ENCODE results near the gene SULF2.

Gene SULF2

DNA sequence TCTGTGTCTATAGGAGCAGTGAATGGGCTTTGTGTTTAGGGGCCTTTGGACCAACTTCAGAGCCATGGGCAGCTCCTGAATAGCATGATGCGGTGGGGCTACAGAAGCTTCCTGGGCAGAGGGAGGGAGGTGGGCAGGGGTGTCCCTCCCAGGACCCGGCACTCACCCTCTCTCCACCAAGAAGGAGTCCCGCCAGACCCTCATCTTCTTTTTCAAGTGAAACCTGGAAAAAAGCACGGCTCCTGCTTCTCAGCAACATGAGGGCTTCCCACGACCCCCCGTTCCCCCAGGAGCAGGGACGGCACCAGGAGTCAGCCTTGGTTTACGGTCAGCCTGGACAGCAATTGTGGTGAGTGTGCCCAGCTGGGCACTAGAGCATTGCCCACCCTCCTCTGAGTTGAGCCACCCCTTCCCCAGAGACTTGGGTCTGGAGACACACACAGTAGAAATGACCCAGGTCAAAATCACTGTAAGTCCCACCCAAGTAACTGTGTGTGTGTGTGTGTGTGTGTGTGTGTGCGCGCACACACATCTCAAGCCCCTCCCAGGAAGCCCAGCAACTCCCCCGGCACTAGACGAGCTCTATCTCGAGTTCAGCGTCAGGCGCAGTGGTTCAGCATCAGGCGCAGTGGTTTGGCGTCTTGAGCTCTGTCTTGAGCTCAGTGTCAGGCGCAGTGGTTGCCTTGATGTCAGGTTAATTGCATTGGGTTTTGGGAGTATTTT, 108.2 kb downstream of the SULF2 start:
- TF ChIP-seq GATA2 (IDR thresholded peaks at IDR 0.05; ENCODE audit: low read depth, low read length) (no peak), GATA3 (IDR thresholded peaks at IDR 0.05; ENCODE audit: low read depth, low read length) (no peak)

DNA sequence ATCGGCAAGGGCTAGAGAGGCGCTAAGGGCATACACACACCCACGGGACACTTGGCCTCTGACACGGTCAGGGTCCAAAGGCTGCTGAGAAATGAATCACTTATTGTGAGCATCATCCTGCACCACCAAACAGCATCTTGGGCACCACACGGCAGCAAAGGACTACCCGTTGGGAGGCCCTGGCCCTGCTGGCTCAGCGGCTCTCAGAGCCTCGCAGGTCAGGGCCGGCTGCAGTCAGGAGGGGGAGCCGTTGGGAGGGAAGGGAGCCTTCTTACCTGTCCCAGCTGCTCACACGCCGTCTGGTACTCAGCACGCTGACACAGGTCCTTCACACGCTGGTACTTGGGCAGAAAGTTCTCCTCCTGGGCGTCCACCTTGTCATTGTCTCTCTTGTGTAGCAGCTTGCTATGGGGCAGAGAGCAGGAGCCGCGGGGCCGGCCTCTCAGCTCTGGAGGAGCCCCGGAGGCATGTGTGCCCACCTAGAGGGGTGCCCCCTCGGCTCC, 109.0 kb downstream of the SULF2 start:
- TF ChIP-seq GATA2 (IDR thresholded peaks at IDR 0.05; ENCODE audit: low read depth, low read length) (no peak), GATA3 (IDR thresholded peaks at IDR 0.05; ENCODE audit: low read depth, low read length) (no peak)

DNA sequence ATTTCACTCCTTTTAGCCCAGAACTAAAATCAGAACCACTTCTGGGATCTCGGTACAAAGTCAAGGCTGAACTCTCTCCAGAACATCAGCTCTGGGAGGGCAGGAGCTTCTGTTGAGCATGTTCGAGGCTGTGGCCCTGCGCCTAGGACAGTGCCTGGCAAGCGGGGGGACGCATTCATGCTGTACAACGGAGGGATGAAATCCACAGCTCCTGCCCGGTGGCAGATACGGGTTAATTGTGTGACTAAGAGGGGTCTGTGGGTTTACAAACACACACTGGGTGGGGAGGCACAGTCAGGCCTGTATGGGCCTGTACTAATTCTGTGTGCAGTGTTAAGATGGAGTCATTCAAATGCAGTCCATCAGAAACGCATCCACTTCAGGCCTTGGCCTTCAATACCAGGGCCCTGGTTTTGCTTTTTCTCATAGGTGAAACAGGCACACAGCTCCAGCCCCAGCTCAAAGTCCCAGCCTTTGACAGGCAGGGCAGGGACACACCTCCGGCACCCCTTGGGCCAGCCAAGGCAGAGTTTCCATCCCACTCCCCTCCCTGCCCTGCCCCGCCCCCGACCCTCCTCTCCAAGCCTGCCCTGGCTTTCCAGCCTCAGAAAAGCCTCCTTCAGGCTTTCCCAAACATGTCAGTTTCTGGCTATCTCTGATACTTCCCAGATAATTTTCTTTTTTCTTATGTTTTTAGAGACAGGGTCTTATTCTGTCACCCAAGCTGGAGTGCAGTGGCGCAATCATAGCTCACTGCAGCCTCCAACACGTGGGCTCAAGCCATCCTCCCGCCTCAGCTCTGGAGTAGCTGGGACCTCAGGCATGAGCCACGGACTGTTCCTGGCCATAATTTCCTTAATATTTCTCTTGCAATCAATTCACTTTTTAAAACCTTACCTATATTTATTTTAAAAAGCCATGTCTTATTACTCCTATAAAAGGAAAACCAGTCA, 109.8 kb downstream of the SULF2 start:
- TF ChIP-seq GATA2 (IDR thresholded peaks at IDR 0.05; ENCODE audit: low read depth, low read length) (no peak), GATA3 (IDR thresholded peaks at IDR 0.05; ENCODE audit: low read depth, low read length) (no peak)

DNA sequence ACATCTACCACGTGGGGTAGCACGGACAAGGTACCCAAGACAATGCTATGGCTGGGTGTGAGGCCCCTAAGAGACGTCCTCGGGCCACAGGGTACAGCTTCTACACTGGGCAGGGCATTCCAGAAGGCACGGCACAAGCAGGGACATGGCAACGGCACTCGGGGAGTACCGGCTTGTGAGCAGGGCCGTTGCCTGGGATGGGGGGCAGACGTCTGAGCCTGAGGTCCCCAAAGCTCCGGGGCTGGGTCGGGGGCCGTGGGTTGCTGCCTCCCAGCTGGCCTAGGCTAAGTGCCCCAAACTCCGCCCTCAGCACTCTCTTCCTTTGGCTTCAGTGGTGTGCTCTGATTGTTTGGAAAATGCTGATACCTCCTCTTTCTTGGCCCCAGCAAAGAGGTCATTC, 110.6 kb downstream of the SULF2 start:
- TF ChIP-seq GATA2 (IDR thresholded peaks at IDR 0.05; ENCODE audit: low read depth, low read length): no peak
- no peak for TF ChIP-seq GATA3 (IDR thresholded peaks at IDR 0.05; ENCODE audit: low read depth, low read length)

DNA sequence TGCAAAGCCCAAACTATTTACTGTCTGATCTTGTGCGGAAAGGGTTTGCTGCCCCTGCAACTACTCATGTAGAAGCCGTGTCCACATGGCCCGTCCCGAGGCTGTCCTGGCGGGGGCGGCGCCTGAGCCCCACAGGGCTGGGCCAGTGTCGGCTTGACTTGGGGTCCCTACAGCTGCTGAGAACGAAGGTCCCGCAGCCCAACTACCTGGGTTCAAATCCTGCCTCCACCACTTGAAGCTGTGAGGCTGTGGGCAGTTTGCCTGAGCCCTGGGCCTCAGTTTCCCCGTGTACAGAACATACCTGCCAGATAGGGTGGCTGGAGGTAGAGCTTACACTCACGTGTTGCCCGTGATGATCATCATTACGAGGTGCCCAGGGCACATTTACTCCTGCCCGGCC, 111.1 kb downstream of the SULF2 start:
- no peak for TF ChIP-seq GATA2 (IDR thresholded peaks at IDR 0.05; ENCODE audit: low read depth, low read length)

DNA sequence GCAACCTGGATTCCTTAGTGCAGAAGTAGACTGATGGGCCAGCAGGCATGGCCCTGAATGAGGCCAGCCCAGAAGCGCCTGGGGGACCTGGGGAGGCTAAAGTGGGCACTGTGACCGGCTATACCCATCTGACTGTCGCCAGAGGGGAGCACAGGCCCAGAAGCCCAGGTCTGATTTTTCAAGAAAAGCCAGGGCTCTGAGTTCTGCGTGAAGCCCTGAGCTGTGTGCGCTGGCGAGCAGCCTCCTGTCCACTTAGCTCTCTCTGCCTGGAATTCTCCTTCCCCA, 111.7 kb downstream of the SULF2 start:
- TF ChIP-seq GATA2 (IDR thresholded peaks at IDR 0.05; ENCODE audit: low read depth, low read length): no peak
- no peak for TF ChIP-seq GATA3 (IDR thresholded peaks at IDR 0.05; ENCODE audit: low read depth, low read length)

DNA sequence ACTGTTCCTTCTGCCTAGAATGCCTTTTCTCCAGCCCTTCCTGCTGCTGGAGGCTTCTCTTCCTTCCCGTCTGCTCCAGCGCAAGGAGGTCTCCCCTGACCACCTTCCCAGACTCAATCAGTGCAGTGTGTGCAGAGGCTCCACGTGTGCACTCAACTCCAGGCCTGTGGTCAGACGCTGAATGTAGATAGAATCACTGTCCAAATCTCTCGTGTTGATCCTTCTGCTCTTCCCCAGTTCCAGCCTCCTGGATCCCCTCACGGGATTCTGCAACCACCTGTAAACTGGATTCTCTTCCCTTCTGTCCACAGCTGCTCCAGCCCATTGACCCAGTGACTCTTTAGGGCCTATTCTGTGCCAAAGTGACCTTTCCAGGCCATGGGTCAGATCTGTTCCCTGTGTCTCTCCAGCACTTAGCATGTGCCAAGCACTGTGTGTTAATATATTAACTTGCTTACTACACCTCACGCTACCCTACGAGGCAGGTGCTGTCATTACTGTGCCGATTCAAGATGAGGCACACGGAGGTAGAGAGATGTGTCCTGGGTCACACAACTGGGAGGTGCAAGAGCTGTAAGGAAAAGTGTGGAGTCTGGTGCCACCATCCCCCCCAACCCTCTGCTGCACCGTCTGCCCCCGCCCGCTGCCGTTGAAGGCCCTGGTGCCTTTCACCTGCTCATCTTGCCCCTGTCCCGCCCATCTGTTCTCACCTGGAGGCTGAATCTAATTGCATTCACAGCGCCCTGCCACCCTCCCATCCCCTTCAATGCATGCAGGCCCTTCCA, 112.2 kb downstream of the SULF2 start:
- TF ChIP-seq GATA2 (IDR thresholded peaks at IDR 0.05; ENCODE audit: low read depth, low read length) (no peak), GATA3 (IDR thresholded peaks at IDR 0.05; ENCODE audit: low read depth, low read length) (no peak)

DNA sequence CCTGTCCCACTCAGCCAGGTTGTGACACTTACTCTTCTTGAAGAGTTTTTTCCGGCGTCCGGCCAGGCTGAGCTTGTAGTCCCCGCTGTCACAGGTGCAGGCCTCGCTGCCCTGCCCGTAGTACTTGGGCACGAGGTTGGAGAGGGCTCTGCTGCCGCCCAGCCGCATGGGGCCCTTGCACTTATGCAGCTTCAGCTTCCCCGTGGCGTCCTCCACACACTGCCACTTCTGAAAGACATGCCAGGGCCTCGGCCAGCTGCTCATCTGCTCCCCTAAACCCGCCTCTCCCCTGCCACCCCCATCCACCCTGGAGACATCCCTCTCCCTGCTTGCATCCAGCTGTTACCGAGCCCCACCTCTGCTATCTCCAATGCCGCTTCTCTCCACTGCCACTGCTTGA, 113.1 kb downstream of the SULF2 start:
- TF ChIP-seq GATA2 (IDR thresholded peaks at IDR 0.05; ENCODE audit: low read depth, low read length): no peak
- no peak for TF ChIP-seq GATA3 (IDR thresholded peaks at IDR 0.05; ENCODE audit: low read depth, low read length)

DNA sequence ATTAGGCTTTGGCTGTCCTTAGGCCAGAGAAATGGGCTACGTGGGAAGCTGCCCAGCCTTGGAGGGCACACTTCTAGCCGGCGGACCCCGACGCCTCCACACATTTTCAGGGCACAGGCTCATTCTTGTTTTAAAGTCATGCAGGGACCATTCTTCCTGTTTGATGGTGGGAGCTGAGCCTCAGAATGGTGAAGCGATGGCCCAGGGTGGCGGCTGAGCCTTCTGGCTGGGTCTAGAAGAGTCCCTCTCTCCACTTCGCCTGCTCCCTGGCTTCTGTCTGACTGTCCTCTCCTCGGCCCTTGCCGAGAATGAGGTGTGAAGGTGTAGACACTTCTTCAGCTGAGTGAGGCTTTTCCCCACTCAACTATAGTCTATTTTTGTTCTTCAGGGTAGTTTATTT, 114.4 kb downstream of the SULF2 start:
- TF ChIP-seq GATA2 (IDR thresholded peaks at IDR 0.05; ENCODE audit: low read depth, low read length): no peak
- no peak for TF ChIP-seq GATA3 (IDR thresholded peaks at IDR 0.05; ENCODE audit: low read depth, low read length)

DNA sequence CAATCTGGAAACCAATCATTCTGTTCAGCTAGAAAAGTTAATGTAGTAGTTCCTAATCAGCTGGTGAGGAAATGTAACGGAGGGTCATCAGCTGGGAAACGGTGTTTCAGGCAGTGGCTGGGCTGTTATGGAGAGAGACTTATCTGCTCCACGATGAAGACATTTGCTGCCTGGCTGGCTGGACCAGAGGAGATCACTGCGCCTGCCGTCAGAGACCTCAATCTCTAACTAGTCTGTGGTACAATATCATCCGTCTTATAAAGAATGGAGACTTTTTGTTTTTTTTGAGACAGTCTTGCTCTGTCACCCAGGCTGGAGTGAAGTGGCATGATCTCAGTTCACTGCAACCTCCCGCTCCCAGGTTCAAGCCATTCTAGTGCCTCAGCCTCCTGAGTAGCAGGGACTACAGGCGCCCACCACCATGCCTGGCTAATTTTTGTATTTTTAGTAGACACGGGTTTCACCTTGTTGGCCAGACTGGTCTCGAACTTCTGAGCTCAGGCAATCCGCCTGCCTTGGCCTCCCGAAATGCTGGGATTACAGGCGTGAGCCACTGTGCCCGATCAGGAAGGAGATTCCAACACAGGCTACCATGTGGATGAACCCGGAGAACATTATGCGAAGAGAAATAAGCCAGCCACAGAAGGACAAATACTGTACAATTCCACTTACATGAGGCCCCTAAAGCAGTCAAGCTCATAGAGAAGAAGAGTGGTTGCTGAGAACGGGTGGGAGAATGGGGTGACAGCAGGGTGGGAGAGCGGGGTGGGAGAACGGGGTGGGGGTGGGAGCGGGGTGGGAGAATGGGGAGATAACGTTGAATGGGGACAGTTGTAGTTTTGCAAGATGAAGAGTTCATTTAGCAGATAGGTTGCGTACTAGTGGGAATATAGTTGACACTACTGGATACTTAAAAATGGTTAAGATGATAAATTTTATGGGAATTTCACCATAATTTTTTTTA, 115.1 kb downstream of the SULF2 start:
- TF ChIP-seq GATA3 (IDR thresholded peaks at IDR 0.05; ENCODE audit: low read depth, low read length) (no peak), GATA2 (IDR thresholded peaks at IDR 0.05; ENCODE audit: low read depth, low read length) (no peak)

DNA sequence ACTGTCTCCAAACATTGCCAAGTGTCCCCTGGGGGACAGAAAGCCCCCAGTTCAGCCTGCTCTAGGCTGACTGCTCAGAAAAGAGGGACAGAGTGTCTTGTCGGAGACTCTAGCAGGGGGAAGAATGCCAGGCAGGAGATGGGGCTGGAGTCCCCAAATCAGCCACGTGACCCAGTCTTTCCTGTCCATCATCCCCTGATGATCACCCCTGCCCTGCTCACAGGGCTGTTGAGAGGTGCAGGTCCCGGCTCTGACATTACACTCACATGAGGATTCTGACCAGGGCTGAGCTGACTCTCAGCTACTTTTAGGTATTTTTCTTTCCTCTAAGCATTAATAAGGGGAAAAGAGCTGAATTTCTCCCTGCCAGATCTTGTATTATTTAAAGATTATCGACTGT, 115.8 kb downstream of the SULF2 start:
- TF ChIP-seq GATA2 (IDR thresholded peaks at IDR 0.05; ENCODE audit: low read depth, low read length) (no peak), GATA3 (IDR thresholded peaks at IDR 0.05; ENCODE audit: low read depth, low read length) (no peak)

DNA sequence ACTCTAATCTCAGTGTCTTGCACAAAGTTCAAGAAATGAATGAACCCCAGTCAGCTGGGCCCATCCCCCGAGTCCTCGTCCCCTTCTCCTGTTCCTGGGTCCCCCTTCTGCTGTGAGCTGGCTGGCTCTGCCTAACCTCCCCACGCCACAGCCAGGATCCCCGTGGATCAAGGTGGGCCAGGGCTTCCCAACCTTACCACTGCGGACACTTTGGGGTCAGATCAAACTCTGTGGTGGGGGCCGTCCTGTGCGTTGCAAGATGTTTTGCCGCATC, 116.2 kb downstream of the SULF2 start:
- TF ChIP-seq GATA2 (IDR thresholded peaks at IDR 0.05; ENCODE audit: low read depth, low read length) (no peak), GATA3 (IDR thresholded peaks at IDR 0.05; ENCODE audit: low read depth, low read length) (no peak)

DNA sequence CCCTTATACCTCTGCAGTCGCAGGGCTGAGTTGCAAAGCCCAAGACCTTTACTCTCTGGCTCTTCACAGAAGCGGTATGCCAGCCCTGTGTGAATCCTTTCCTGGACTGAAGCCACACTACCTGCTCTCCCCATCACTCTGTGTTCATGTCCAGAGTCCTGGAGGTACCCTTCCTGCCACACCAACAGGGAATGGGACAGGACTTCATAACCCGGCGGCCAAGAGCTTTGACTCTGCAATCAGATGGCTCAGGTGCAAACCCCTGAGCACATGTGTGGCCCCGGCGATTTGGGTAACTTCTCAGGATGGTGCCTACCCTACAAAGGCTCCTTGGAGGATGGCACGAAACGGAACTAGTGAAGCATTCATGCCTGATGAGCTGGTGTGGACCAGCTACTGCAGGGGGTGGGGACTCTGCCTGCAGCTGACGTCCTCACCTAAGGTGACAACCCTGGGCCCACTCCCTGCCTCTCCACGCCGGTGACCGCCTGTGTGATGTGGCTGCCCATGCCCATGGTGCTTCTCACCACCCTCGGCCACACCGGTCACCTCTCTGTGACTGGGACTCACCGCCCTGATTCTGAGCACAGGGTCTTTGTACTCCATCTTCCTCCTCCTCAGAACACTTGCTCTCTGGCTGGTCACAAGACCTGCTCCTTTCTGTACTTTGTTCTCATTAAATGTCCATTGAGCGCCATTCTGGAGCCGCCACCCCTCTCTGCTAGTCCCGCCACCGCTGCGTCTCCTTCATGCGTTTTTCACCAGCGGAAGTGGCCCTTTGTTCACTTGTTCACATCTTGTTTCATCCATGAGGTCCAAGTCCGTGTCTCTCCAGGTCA, 116.7 kb downstream of the SULF2 start:
- no peak for TF ChIP-seq GATA2 (IDR thresholded peaks at IDR 0.05; ENCODE audit: low read depth, low read length)
- no peak for TF ChIP-seq GATA3 (IDR thresholded peaks at IDR 0.05; ENCODE audit: low read depth, low read length)

Measured in SH-SY5Y (cell line).